PC-9 (cell line): ENCODE results near the gene AGAP1.

Experiments
- CTCF ChIP-seq: fragments of 200-600 bp; sonication (generic); conservative IDR thresholded peaks from 2 replicates; pipeline ENCODE4 v1.6.1; 2017; ENCODE audit warnings: mixed run types, antibody characterized with exemption, mild to moderate bottlenecking, moderate library complexity
- EZH2 ChIP-seq: fragments of 200-600 bp; sonication (generic); IDR thresholded peaks from 2 replicates; pipeline ENCODE4 v1.8.0; 2017; ENCODE audit warnings: antibody characterized with exemption, low read depth

- TF ChIP-seq CTCF (no peak), EZH2 (no peak)
Measured at GRCh38 chr2:235533198-235533597, 39.4 kb downstream of the AGAP1 start.
